MM.1S (cell line): ENCODE measurements around the gene TMEM186.

Source experiments
- DNase-seq: peaks from one replicate; pipeline ENCODE4 v3.0.0-alpha.2; 2015
- H2AFZ ChIP-seq: fragments of 300-600 bp; sonication (generic); 2 replicates; pipeline ENCODE4 v1.6.0; 2016; ENCODE audit warnings: antibody characterized with exemption, low read length
- H3F3A ChIP-seq: fragments of 300-600 bp; sonication (generic); 2 replicates; pipeline ENCODE4 v1.6.1; 2016; ENCODE audit warnings: mild to moderate bottlenecking, antibody characterized with exemption, low read length, moderate library complexity, mixed read lengths; ENCODE audit not compliant: insufficient read depth
- H3K27ac ChIP-seq: fragments of 300-600 bp; sonication (generic); 2 replicates; pipeline ENCODE4 v1.5.1; 2016; ENCODE audit warnings: mild to moderate bottlenecking, low read length
- H3K27me3 ChIP-seq: fragments of 300-600 bp; sonication (generic); replicated peaks from 2 replicates; pipeline ENCODE4 v1.6.0; 2016; ENCODE audit warnings: low read length; ENCODE audit not compliant: insufficient read depth
- H3K36me3 ChIP-seq: fragments of 300-600 bp; sonication (generic); replicated peaks from 2 replicates; pipeline ENCODE4 v1.6.1; 2016; ENCODE audit warnings: mild to moderate bottlenecking, low read length, mixed read lengths; ENCODE audit not compliant: insufficient read depth
- H3K4me1 ChIP-seq: fragments of 300-600 bp; sonication (generic); 2 replicates; pipeline ENCODE4 v1.6.1; 2016; ENCODE audit warnings: low read length, mixed read lengths
- H3K4me2 ChIP-seq: fragments of 300-600 bp; sonication (generic); 2 replicates; pipeline ENCODE4 v1.6.0; 2016; ENCODE audit warnings: low read depth, low read length
- H3K4me3 ChIP-seq: fragments of 300-600 bp; sonication (generic); 2 replicates; pipeline ENCODE4 v1.5.1; 2016; ENCODE audit warnings: low read length, mixed read lengths
- H3K79me2 ChIP-seq: fragments of 300-600 bp; sonication (generic); 2 replicates; pipeline ENCODE4 v1.6.1; 2016; ENCODE audit warnings: mixed run types, low read length, mixed read lengths
- H3K9ac ChIP-seq: fragments of 300-600 bp; sonication (generic); 2 replicates; pipeline ENCODE4 v1.6.1; 2016; ENCODE audit warnings: low read length, mixed read lengths
- H3K9me2 ChIP-seq: fragments of 300-600 bp; sonication (generic); replicated peaks from 2 replicates; pipeline ENCODE4 v1.6.1; 2016; ENCODE audit warnings: mild to moderate bottlenecking, low read length, mixed read lengths; ENCODE audit not compliant: insufficient read depth
- H3K9me3 ChIP-seq: fragments of 300-600 bp; sonication (generic); replicated peaks from 2 replicates; pipeline ENCODE4 v1.6.1; 2016; ENCODE audit warnings: mild to moderate bottlenecking, low read length, mixed read lengths; ENCODE audit not compliant: insufficient read depth
- H4K20me1 ChIP-seq: fragments of 300-600 bp; sonication (generic); 2 replicates; pipeline ENCODE4 v1.6.1; 2016; ENCODE audit warnings: mild to moderate bottlenecking, low read length, moderate library complexity, mixed read lengths; ENCODE audit not compliant: insufficient read depth
- CTCF ChIP-seq: fragments of 300-600 bp; sonication (generic); IDR thresholded peaks from 2 replicates; pipeline ENCODE4 v1.5.1; 2016; ENCODE audit warnings: antibody characterized with exemption, low read length, mixed read lengths
- EZH2 ChIP-seq: fragments of 300-600 bp; sonication (generic); optimal IDR thresholded peaks from 2 replicates; pipeline ENCODE3; 2017; ENCODE audit warnings: low read depth, mild to moderate bottlenecking, antibody characterized with exemption, low read length, mixed read lengths
- EZH2phosphoT487 ChIP-seq: fragments of 300-600 bp; sonication (generic); IDR thresholded peaks from 2 replicates; pipeline ENCODE4 v1.6.1; 2018; ENCODE audit warnings: antibody characterized with exemption, low read length

Gene TMEM186

GRCh38 chr16:8818504-8819270, 21.2 kb upstream of the TMEM186 start:
- H4K20me1 ChIP-seq, result peaks cover 5% of the 10 kb centered on the region; the same call in 1 of the 2 replicates
- H3F3A ChIP-seq, result no peaks in the 10 kb centered on the region
- no peak overlapping the region for H2AFZ ChIP-seq
- TF ChIP-seq EZH2, result no peak
- TF ChIP-seq CTCF, result no peak
- TF ChIP-seq EZH2phosphoT487, result no peak
- H3K27me3 ChIP-seq, result no peaks in the 10 kb centered on the region
- no peak overlapping the region for H3K4me3 ChIP-seq
- H3K36me3 ChIP-seq, result peaks cover 14% of the 10 kb centered on the region
- no peaks in the 10 kb centered on the region for H3K4me1 ChIP-seq
- no peak overlapping the region for H3K9ac ChIP-seq
- no peak overlapping the region for H3K27ac ChIP-seq
- H3K4me2 ChIP-seq, result no peak overlapping the region
- H3K79me2 ChIP-seq, result peaks cover 40% of the 10 kb centered on the region
- no peak for DNase-seq
- no peaks in the 10 kb centered on the region for H3K9me2 ChIP-seq
- H3K9me3 ChIP-seq, result no peaks in the 10 kb centered on the region

- Histone ChIP-seq H3K9ac (no peak overlapping the region), H3K27me3 (no peaks in the 10 kb centered on the region), H3F3A (no peaks in the 10 kb centered on the region; the same call in 1 of the 2 replicates), H3K4me1 (no peaks in the 10 kb centered on the region), H3K79me2 (peaks cover 46% of the 10 kb centered on the region), H3K27ac (no peak overlapping the region), H3K4me3 (no peak overlapping the region), H2AFZ (no peak overlapping the region), H3K4me2 (no peak overlapping the region), H4K20me1 (peaks cover 5% of the 10 kb centered on the region; the same call in 1 of the 2 replicates), H3K36me3 (peaks cover 14% of the 10 kb centered on the region), H3K9me3 (no peaks in the 10 kb centered on the region), H3K9me2 (no peaks in the 10 kb centered on the region)
- TF ChIP-seq EZH2phosphoT487, result no peak
- no peak for TF ChIP-seq EZH2
- no peak for TF ChIP-seq CTCF
- DNase-seq, result peak; percentile 11
Observed at GRCh38 chr16:8816967-8817655, 19.7 kb upstream of the TMEM186 start.

- Histone ChIP-seq H3K27me3 (no peaks in the 10 kb centered on the region), H2AFZ (no peak overlapping the region), H3K27ac (no peak overlapping the region), H3K9me3 (no peaks in the 10 kb centered on the region), H3K9ac (no peak overlapping the region), H3K36me3 (peaks cover 20% of the 10 kb centered on the region), H3K79me2 (peaks cover 41% of the 10 kb centered on the region), H3K9me2 (no peaks in the 10 kb centered on the region), H3F3A (no peaks in the 10 kb centered on the region; the same call in 1 of the 2 replicates), H4K20me1 (peaks cover 5% of the 10 kb centered on the region; the same call in 1 of the 2 replicates), H3K4me2 (no peak overlapping the region), H3K4me1 (no peaks in the 10 kb centered on the region), H3K4me3 (no peak overlapping the region)
- DNase-seq, result no peak
- no peak for TF ChIP-seq EZH2
- no peak for TF ChIP-seq EZH2phosphoT487
- TF ChIP-seq CTCF, result no peak
Observed at GRCh38 chr16:8814095-8814806, 16.8 kb upstream of the TMEM186 start.
